GM18505 (cell line): ENCODE measurements around the gene ITPK1.

Experiments
- ATAC-seq: cut with Tn5 transposase; IDR thresholded peaks from one replicate; pipeline ENCODE4 v1.9.1; 2021; ENCODE audit not compliant: unreplicated experiment
- POLR2A ChIP-seq: IDR thresholded peaks from 4 replicates; pipeline ENCODE4 v1.6.1; 2011; ENCODE audit warnings: borderline replicate concordance; ENCODE audit not compliant: insufficient read depth, insufficient read length; ENCODE audit errors: extremely low read depth

Gene ITPK1

DNA sequence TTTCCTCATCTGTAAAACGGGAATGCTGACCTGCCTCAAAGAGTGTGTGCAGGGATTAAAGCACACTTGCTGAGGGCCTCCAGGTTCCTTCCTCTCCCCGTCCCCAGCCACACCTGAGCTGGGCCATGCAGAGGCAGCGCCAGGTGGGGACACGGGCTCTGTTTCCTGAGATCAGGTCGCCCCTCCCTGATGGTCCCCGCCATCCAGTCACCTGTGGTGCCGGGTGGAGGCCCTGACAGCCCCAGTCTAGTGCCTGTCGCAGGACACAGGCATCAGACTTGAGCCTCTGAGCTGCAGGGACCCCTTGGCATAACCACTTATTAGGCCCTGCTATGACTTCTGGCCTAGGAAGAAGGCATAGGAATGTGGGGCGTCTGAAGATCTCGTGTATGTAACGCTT is 180.3 kb downstream of the ITPK1 start:
- ATAC-seq = no peak

DNA sequence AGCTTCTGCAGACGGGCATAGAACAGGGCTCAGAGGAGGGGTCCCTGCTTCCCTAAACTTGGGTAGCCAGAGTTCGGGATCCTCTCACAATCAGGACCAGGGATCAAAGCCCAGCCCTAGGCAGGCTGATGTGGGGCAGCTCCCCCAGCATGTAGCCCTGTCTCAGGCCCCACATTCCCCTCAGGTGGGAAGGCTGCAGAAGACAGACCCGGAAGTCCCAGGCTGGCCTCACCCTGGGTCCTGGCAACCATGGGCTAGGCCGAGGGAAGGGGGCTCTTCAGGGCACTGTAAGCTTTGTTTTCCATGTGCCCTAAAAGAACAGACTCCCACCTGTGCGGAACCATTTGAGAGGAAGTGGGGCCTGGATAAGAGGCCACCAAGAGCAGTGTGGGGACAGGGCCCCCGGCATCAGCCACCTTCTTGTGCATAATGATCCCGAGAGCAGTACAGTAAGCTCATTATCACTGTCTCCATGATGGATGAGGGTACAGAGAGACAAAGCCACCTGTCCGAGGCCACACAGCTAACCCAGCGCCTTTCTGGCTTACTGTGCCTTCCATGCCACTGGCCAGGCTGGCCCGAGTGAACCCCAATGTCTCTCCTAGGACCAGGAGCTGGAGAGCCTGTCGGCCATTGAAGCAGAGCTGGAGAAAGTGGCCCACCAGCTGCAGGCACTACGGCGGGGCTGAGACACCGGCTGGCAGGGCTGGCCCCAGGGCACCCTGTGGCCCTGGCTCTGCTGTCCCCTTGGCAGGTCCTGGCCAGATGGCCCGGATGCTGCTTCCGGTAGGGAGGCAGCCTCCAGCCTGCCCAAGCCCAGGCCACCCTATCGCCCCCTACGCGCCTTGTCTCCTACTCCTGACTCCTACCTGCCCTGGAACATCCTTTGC is 181.3 kb downstream of the ITPK1 start:
- no peak for ATAC-seq
- no peak for TF ChIP-seq POLR2A

More for the DNA sequence above, 180.3 kb downstream of the ITPK1 start:
- TF ChIP-seq POLR2A = no peak

DNA sequence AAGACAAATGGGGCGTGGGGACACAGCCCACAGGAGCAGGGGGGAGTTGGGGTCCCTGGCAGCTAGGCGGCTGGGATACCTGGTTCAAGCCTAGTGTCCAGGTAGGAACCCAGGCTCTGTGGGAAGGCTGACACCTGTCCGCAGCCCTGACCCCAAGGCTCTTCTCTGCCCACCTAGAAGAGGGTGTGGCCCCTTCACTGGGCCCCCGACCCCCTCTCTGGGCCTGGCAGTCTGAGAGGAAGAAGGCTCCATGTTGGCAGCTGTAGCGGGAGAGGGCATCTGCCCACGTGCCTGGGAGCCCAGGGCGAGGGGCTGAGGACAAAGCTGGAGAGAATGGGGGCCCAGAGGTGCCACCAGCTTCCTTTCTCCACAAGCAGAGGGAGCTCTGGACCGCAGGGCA is 182.2 kb downstream of the ITPK1 start:
- TF ChIP-seq POLR2A = no peak
- ATAC-seq = no peak

GRCh38 chr14:92932448-92933395 is 183.0 kb downstream of the ITPK1 start:
- ATAC-seq = no peak
- TF ChIP-seq POLR2A = no peak

DNA sequence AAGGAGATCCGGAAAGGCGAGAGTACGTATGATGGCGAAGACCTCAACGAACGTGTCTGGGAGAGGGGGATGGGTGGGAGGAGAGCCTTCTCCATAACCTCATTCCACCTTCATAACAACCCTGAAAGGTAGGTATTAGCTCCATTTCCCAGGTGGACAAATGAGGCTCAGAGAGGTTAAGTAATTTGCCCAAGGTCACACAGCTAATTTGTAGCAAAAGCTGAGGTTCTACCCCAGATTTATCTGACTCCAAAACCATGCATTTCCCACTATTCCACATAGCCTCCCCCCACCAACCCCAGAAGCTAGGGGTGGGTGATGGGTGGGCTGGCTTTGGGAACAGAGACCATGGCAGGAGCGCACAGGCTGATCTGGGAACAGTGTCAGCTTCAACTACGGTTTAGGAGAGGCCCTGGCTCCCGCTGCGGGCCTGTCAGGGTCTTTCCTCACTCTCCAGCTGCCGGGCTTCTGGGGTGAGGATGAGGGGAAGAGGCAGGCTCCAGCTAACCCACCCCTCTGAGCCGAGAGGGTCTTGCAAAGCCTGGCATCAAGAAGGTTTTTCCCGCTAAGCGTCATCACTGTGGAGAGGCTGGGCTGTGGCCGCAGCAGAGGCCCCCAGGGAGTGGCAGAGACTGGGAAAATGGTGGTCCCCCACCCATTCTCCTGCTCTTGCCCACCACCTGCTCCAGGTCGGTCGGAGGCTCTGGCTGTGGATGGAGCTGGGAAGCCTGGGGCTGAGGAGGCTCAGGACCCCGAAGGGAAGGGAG is 183.9 kb downstream of the ITPK1 start:
- ATAC-seq = no peak
- no peak for TF ChIP-seq POLR2A

DNA sequence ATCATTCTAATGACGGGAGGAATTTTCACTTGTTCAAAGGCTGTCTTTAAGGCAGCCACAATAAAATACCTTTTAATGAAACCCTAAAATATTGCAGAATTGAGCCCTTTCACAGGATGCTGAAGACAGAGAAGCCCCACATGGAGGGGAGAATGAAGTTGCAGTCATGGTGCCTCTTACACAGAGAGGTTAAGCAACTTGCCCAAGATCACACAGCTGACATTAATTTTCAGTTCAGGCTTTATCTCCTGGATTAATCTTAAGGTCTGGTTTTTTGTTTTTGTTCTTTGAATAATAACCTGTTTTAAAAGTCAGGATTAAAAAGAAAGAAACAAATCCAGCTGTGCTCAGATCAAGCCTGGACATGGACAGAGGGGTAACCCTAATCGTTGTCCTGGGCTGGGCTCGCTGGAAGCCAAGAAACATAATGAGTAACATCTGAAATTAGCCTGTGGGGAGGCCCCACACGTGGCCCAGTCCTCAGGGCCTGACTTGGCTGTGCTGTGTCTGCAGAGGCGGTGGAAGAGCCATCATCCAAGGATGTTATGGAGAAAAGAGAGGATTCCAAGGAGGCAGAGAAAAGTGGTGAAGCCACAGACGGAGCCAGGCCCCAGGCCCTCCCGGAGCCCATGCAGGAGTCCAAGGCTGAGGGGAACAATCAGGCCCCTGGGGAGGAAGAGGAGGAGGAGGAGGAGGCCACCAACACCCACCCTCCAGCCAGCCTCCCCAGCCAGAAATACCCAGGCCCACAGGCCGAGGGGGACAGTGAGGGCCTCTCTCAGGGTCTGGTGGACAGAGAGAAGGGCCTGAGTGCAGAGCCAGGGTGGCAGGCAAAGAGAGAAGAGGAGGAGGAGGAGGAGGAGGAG is 184.8 kb downstream of the ITPK1 start:
- ATAC-seq = no peak
- no peak for TF ChIP-seq POLR2A

DNA sequence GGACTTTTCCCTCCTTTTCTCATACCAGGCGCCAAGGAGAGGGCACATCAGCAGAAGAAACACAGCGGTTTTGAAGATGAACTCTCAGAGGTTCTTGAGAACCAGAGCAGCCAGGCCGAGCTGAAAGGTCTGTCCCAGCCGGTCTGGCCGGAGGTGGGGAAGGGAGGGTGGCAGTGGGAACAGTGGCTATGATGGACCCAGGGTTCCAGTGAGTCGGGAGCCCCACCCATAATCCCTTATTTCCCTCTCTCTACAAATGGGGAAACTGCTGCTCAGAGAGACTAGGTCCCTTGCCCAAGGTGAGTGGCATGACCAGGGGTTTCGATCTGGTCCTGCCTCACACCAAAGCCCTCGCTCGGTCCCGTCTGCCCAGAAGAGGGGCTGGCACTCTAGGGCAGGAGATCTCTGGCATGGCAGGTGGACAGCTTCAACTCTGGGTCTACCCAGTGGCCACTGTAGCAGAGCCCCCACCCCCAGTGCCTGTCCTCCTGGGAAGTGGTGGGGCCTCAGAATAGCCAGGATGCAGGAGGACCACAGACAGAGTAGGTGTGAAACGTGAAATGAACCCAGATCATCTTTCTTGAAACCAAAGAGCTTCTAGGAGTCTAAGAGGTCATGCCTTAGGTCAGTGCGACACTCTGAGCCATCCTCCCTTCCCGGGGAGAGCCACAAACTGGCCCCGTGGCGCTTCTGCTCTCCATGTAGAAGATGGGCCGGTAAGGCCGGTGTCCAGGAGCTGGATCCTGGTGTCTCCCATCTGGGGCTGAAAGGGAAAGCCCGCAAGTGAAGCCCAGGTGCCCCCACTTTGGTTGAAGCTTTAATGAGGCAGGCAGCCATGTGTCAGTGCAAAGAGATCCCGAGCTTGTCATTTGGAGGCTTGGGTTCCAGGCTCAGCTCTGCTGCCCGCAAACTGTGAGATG is 185.8 kb downstream of the ITPK1 start:
- no peak for ATAC-seq

DNA sequence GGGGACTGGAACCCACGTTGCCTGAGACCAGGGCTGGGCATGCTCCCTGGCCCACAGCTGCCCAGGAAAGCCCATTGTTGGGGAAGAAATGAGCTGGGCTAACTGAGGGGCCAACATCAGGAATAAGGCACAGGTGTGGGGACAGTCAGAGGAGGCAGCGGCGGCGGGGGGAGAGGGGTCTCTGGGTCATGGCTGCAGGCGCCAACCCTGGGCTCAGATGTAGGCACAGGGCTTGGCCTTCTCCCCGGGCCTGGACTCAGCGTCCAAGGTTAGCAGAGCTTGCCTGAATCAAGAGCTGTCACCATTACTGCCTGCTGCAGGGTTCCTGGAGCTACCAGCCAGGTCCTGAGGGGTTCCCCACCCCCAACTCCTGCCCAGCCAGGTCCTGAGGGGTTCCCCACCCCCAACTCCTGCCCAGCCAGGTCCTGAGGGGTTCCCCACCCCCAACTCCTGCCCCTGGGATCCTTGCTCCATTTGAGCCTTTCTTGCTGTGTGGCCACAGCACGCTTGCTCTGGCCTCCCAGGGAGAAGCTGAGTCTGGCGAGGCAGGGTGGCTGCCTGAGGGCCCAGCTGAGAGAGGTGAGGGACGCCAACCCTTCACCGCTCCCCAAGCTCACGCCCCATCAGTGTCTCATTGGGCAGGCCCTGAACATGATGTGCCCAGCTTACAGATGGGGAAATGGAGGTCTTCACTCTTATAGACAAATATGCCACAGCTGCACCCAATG is 186.6 kb downstream of the ITPK1 start:
- no peak for ATAC-seq
- no peak for TF ChIP-seq POLR2A

More for the DNA sequence above, 185.8 kb downstream of the ITPK1 start:
- TF ChIP-seq POLR2A = no peak

DNA sequence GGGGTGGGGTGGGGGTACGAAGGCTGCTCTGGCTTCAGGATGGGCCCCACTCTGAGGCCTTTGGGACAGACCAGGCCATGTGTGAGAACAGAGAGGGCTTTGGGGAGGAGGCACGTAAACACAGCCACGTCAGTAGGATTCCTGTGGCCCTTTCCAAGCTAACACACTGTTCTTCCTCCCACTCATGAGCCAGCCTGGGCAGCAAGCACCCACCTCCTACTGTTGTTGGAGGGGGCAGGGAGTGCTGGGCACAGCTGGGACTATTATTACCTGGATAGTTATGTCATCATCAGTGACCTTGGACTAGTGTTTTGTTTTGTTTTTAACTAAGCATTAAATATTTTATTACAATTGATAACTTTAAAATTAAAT is 187.5 kb downstream of the ITPK1 start:
- no peak for TF ChIP-seq POLR2A
- ATAC-seq = no peak

GRCh38 chr14:92927349-92928257 is 188.1 kb downstream of the ITPK1 start:
- ATAC-seq = no peak

GRCh38 chr14:92926931-92927330 is 188.8 kb downstream of the ITPK1 start:
- no peak for ATAC-seq

More at GRCh38 chr14:92927349-92928257, 188.1 kb downstream of the ITPK1 start:
- TF ChIP-seq POLR2A = no peak

More at GRCh38 chr14:92926931-92927330, 188.8 kb downstream of the ITPK1 start:
- no peak for TF ChIP-seq POLR2A
